ENCODE results near the gene GAK. TPM values are rescaled to one million over a fixed set of nuclear protein-coding genes. Genes with fewer than 3 reads are reported as not detected.
A peak's percentile ranks its signal among the peaks of the same experiment; 100 is the strongest.

Gene GAK
- total and polyA plus RNA-seq, 2 donors from 2014 or later, result 92.0 to 124 TPM

GRCh38 chr4:911871-912490, 20.1 kb downstream of the GAK start:
- H3K4me1 ChIP-seq (ENCODE audit: control insufficient read depth in 2 of 3, insufficient read depth in 2 of 3, low read depth in 1 of 3, low read length in 3 of 3), result peaks cover 0 to 3% (median 0%) of the 10 kb centered on the region in 3 donors
- no peaks in the 10 kb centered on the region for H3K9me3 ChIP-seq (ENCODE audit: control insufficient read depth in 2 of 3, insufficient read depth in 1 of 3, low read length in 3 of 3)
- FAIRE-seq (no peak), DNase-seq (peak in 1 of 5 donors; percentile 65)
- no peak for TF ChIP-seq CTCF (IDR thresholded peaks at IDR 0.05; ENCODE audit: borderline replicate concordance, extremely low read depth, insufficient read depth)
- peak overlapping the region; percentile 32 to 48 for H3K27ac ChIP-seq (ENCODE audit: low read depth in 2 of 2, low read length in 2 of 2)
- no peak overlapping the region for H3K4me3 ChIP-seq (ENCODE audit: low read length in 3 of 3)
- intact Hi-C loops (cut with DNase I), result no loop called here
- no peaks in the 10 kb centered on the region for H3K27me3 ChIP-seq (ENCODE audit: control insufficient read depth, insufficient read depth, low read length)
- no peak overlapping the region for H3K9ac ChIP-seq (ENCODE audit: low read length in 3 of 3)
- peaks cover 0 to 20% (median 8%) of the 10 kb centered on the region in 3 donors for H3K36me3 ChIP-seq (ENCODE audit: control insufficient read depth in 2 of 3, insufficient read depth in 3 of 3, low read length in 3 of 3)

GRCh38 chr4:911221-911751, 20.8 kb downstream of the GAK start:
- H3K36me3 ChIP-seq (ENCODE audit: control insufficient read depth in 2 of 3, insufficient read depth in 3 of 3, low read length in 3 of 3), result peaks cover 0 to 20% (median 8%) of the 10 kb centered on the region in 3 donors
- H3K9me3 ChIP-seq (ENCODE audit: control insufficient read depth in 2 of 3, insufficient read depth in 1 of 3, low read length in 3 of 3), result no peaks in the 10 kb centered on the region
- no peak for FAIRE-seq
- intact Hi-C loops (cut with DNase I), result no loop called here
- no peak for TF ChIP-seq CTCF (IDR thresholded peaks at IDR 0.05; ENCODE audit: borderline replicate concordance, extremely low read depth, insufficient read depth)
- no peak overlapping the region for H3K9ac ChIP-seq (ENCODE audit: low read length in 3 of 3)
- no peak overlapping the region for H3K27ac ChIP-seq (ENCODE audit: low read depth in 2 of 2, low read length in 2 of 2)
- H3K27me3 ChIP-seq (ENCODE audit: control insufficient read depth, insufficient read depth, low read length), result no peaks in the 10 kb centered on the region
- no peak overlapping the region for H3K4me3 ChIP-seq (ENCODE audit: low read length in 3 of 3)
- peaks cover 0 to 3% (median 0%) of the 10 kb centered on the region in 3 donors for H3K4me1 ChIP-seq (ENCODE audit: control insufficient read depth in 2 of 3, insufficient read depth in 2 of 3, low read depth in 1 of 3, low read length in 3 of 3)
- DNase-seq, result peak in 1 of 5 donors; percentile 64

GRCh38 chr4:910366-911091, 21.6 kb downstream of the GAK start:
- FAIRE-seq, result no peak
- Histone ChIP-seq H3K36me3 (ENCODE audit: control insufficient read depth in 2 of 3, insufficient read depth in 3 of 3, low read length in 3 of 3) (peaks cover 0 to 20% (median 8%) of the 10 kb centered on the region in 3 donors), H3K9me3 (ENCODE audit: control insufficient read depth in 2 of 3, insufficient read depth in 1 of 3, low read length in 3 of 3) (no peaks in the 10 kb centered on the region), H3K27me3 (ENCODE audit: control insufficient read depth, insufficient read depth, low read length) (no peaks in the 10 kb centered on the region), H3K9ac (ENCODE audit: low read length in 3 of 3) (no peak overlapping the region), H3K27ac (ENCODE audit: low read depth in 2 of 2, low read length in 2 of 2) (no peak overlapping the region), H3K4me3 (ENCODE audit: low read length in 3 of 3) (no peak overlapping the region), H3K4me1 (ENCODE audit: control insufficient read depth in 2 of 3, insufficient read depth in 2 of 3, low read depth in 1 of 3, low read length in 3 of 3) (peaks cover 0 to 3% (median 0%) of the 10 kb centered on the region in 3 donors)
- DNase-seq, result peak in 1 of 5 donors; percentile 67
- TF ChIP-seq CTCF (IDR thresholded peaks at IDR 0.05; ENCODE audit: borderline replicate concordance, extremely low read depth, insufficient read depth), result no peak
- intact Hi-C loops (cut with DNase I), result no loop called here
